Activated CD4-positive, alpha-beta memory T cell treated with anti-CD3 and anti-CD28 coated beads for 36 hours (primary cell): ENCODE data around the gene PRPF40B. TPM values are rescaled to one million over a fixed set of nuclear protein-coding genes. Genes with fewer than 3 reads are reported as not detected.

Experiments
- CTCF ChIA-PET: fragments of 350-600 bp; sonication (Branson Sonifier 250); formaldehyde crosslinking; loops from one replicate; lab custom pipeline; 2021; ENCODE audit warnings: antibody characterized with exemption, inconsistent platforms; lab: Charles Lee
- POLR2A ChIA-PET: fragments of 350-600 bp; sonication (Branson Sonifier 250); formaldehyde crosslinking; loops from one replicate; lab custom pipeline; 2021; ENCODE audit warnings: antibody characterized with exemption; lab: Charles Lee
- DNase-seq: peaks from one replicate; pipeline ENCODE4 v3.0.0-alpha.2; 2020
- H3K27ac Mint-ChIP-seq: one replicate; pipeline ENCODE4 v1.8.0; 2021; ENCODE audit warnings: mixed read lengths
- H3K27me3 Mint-ChIP-seq: one replicate; pipeline ENCODE4 v1.8.0; 2021; ENCODE audit warnings: mixed read lengths
- H3K36me3 Mint-ChIP-seq: one replicate; pipeline ENCODE4 v1.8.0; 2021; ENCODE audit warnings: mixed read lengths
- H3K4me1 Mint-ChIP-seq: one replicate; pipeline ENCODE4 v1.8.0; 2021; ENCODE audit warnings: low read depth, mixed read lengths
- H3K4me3 Mint-ChIP-seq: one replicate; pipeline ENCODE4 v1.8.0; 2021; ENCODE audit warnings: mild to moderate bottlenecking, mixed read lengths
- H3K9me3 Mint-ChIP-seq: one replicate; pipeline ENCODE4 v1.8.0; 2021; ENCODE audit warnings: mixed read lengths
- intact Hi-C: fragments of 100-400 bp; cut with micrococcal nuclease; formaldehyde crosslinking; loops from one replicate; pipeline ENCODE4 v1.15.1; 2023
- total RNA-seq, 2 experiments: library from RNA; stranded (reverse); gene quantifications; one replicate each; pipeline ENCODE4 v1.2.3, GENCODE V29; 2021

Gene PRPF40B
- total RNA-seq, 2 experiments from 2014 or later: 6.2 to 8.9 TPM

GRCh38 chr12:49649445-49649844 lies 26.1 kb downstream of the PRPF40B start:
- ChIA-PET POLR2A (interaction anchor here (0.9 to 1.7 kb wide), 2 partner anchors 56 to 461 kb away, joined by 3 to 8 read pairs; no protein-coding TSS in a partner anchor), CTCF (interaction anchor here (1.3 to 9.3 kb wide), 4 partner anchors 12 to 190 kb away, joined by 5 to 281 read pairs (median 18); partner anchors contain the start of gene FMNL3)
- Mint-ChIP-seq H3K4me1 (peaks cover 13% of the 10 kb centered on the region), H3K9me3 (no peaks in the 10 kb centered on the region), H3K27me3 (no peaks in the 10 kb centered on the region), H3K4me3 (no peak overlapping the region), H3K27ac (peak overlapping the region; percentile 49), H3K36me3 (peaks cover 14% of the 10 kb centered on the region)
- DNase-seq: no peak
- intact Hi-C loops: no loop called here

DNA sequence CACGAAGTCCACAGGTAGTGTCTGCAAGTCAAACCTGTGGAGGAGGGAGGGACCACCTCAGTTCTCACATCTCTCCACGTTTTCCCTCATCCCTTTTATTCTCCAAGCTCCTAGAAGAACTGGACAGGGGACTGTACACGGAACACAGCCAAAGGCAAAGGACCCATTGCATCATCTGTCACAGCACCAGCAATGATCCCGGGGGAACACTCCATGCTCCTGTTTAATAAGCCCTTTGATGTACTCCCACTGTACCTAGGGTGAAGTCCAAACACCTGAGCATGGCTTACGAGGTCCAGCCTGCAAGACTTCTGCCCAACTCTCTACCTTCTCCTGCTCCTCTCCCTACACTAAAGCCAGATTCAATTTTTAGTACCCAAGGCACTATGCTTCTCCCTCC lies 26.5 kb downstream of the PRPF40B start:
- intact Hi-C loops: no loop called here
- no peak overlapping the region for H3K27ac Mint-ChIP-seq
- DNase-seq: no peak

DNA sequence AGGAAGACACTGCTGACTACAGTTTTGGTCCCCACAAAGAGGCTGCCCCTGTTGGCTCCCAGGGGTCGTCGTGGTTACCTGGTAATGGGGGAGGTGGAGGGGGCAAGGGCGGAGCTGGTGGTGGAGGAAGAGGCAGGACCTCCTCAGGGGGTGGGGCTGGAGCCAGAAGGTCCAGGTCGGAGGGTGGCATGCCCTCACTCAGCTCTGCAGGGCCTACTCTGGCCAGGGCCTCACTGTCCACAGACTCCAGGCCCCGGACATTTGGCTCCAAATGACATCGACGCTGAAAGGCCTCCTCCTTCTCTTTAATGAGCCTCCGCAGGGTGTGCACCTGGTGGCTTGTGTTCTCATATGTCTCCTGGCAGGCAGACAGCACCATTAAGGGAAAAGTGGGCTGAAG lies 28.5 kb downstream of the PRPF40B start:
- Mint-ChIP-seq H3K4me3 (no peak overlapping the region), H3K9me3 (no peaks in the 10 kb centered on the region), H3K27me3 (no peaks in the 10 kb centered on the region), H3K4me1 (peaks cover 18% of the 10 kb centered on the region), H3K36me3 (peaks cover 19% of the 10 kb centered on the region), H3K27ac (no peak overlapping the region)
- ChIA-PET CTCF (interaction anchor here (1.3 to 1.4 kb wide), 2 partner anchors 15 to 55 kb away, joined by 3 read pairs; partner anchors contain the start of gene FMNL3), POLR2A (no interaction called here)
- intact Hi-C loops: no loop called here
- no peak for DNase-seq

More for the DNA sequence above, 26.5 kb downstream of the PRPF40B start:
- H3K9me3 Mint-ChIP-seq: no peaks in the 10 kb centered on the region
- POLR2A ChIA-PET: no interaction called here
- H3K27me3 Mint-ChIP-seq: no peaks in the 10 kb centered on the region
- peaks cover 12% of the 10 kb centered on the region for H3K36me3 Mint-ChIP-seq
- peaks cover 9% of the 10 kb centered on the region for H3K4me1 Mint-ChIP-seq
- CTCF ChIA-PET: interaction anchor here (4.5 kb wide), 1 partner anchor 12 kb away, joined by 25 read pairs; no protein-coding TSS in a partner anchor
- H3K4me3 Mint-ChIP-seq: no peak overlapping the region

GRCh38 chr12:49652921-49653520 lies 29.7 kb downstream of the PRPF40B start:
- ChIA-PET CTCF (interaction anchor here (1.3 to 2.9 kb wide), 2 partner anchors 16 to 56 kb away, joined by 3 to 7 read pairs; no protein-coding TSS in a partner anchor), POLR2A (no interaction called here)
- Mint-ChIP-seq H3K27me3 (no peaks in the 10 kb centered on the region), H3K36me3 (peaks cover 16% of the 10 kb centered on the region), H3K4me1 (peaks cover 20% of the 10 kb centered on the region), H3K4me3 (no peak overlapping the region), H3K27ac (no peak overlapping the region), H3K9me3 (no peaks in the 10 kb centered on the region)
- intact Hi-C loops: no loop called here
- DNase-seq: no peak

GRCh38 chr12:49654715-49655114 lies 31.4 kb downstream of the PRPF40B start:
- peaks cover 13% of the 10 kb centered on the region for H3K4me1 Mint-ChIP-seq
- CTCF ChIA-PET: interaction anchor here (0.6 to 2.9 kb wide), 8 partner anchors 8 to 86 kb away, joined by 3 to 7 read pairs (median 4); partner anchors contain the start of gene TMBIM6
- no peak for DNase-seq
- no peak overlapping the region for H3K27ac Mint-ChIP-seq
- intact Hi-C loops: no loop called here
- POLR2A ChIA-PET: interaction anchor here (1.7 kb wide), 1 partner anchor 20 kb away, joined by 5 read pairs; no protein-coding TSS in a partner anchor
- H3K4me3 Mint-ChIP-seq: no peak overlapping the region
- no peaks in the 10 kb centered on the region for H3K9me3 Mint-ChIP-seq
- H3K27me3 Mint-ChIP-seq: no peaks in the 10 kb centered on the region
- H3K36me3 Mint-ChIP-seq: peaks cover 20% of the 10 kb centered on the region

DNA sequence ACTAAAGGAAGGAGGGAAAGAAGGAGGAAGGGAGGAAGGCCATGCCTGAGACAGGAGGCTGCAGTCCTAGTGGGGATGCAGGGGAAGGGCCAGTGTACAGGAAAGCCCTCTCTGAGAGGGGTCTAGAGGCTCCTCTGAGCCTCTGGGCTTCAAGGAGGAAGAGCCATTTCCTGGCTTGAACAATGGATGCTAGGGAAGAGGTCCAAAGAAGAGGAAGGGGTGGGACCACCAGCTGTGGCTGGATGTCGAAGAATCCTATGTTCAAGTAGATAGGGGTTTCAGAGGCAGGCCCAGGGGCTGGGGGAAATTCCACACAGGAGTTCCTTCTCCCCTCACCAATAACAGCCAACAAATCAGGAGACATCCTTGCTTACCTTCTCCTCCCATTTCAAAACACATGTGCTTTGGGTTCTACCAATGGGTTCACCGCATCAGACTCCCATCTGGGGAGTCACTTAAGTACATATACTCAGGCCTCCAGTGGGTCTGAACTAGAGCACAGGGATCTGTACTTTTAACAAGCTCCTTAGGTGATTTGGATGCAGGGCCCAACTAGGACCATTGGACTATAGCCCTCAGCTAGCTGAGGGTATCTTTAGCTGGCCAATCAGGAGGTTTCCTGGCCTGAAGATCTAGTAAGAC lies 32.4 kb downstream of the PRPF40B start:
- Mint-ChIP-seq H3K4me3 (no peak overlapping the region), H3K36me3 (peaks cover 26% of the 10 kb centered on the region), H3K4me1 (peaks cover 22% of the 10 kb centered on the region), H3K27ac (no peak overlapping the region), H3K27me3 (no peaks in the 10 kb centered on the region), H3K9me3 (no peaks in the 10 kb centered on the region)
- ChIA-PET POLR2A (interaction anchor here (0.5 kb wide), 1 partner anchor 9 kb away, joined by 3 read pairs; no protein-coding TSS in a partner anchor), CTCF (interaction anchor here (1.1 to 2.9 kb wide), 6 partner anchors 11 to 85 kb away, joined by 3 to 12 read pairs (median 5); partner anchors contain the start of gene TMBIM6)
- intact Hi-C loops: no loop called here
- DNase-seq: no peak

DNA sequence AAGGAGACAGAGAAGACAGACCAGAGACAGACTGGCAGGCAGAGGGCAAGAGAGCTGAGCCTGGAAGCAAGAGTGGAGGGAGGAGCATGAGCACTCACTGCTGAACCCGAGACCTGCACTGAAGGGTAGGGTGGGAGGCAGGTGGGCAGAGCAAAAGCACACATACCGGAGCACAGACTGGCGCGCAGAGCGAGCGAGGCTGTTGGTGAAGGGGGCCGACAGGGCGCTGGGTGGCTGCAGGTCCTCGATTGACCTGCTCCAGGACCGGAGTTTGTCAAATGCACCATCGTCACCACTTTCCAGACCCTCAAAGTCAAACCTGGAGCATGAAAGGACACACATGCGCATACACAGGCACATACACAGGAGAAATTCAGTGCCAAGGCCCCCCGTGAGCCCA lies 34.9 kb downstream of the PRPF40B start:
- POLR2A ChIA-PET: interaction anchor here (0.9 kb wide), 1 partner anchor 10 kb away, joined by 3 read pairs; no protein-coding TSS in a partner anchor
- intact Hi-C loops: no loop called here

GRCh38 chr12:49659753-49660152 lies 36.4 kb downstream of the PRPF40B start:
- H3K9me3 Mint-ChIP-seq: no peaks in the 10 kb centered on the region
- no peak overlapping the region for H3K27ac Mint-ChIP-seq
- POLR2A ChIA-PET: interaction anchor here (0.6 kb wide), 1 partner anchor 22 kb away, joined by 3 read pairs; no protein-coding TSS in a partner anchor
- H3K4me1 Mint-ChIP-seq: peaks cover 60% of the 10 kb centered on the region
- no peaks in the 10 kb centered on the region for H3K27me3 Mint-ChIP-seq
- no peak for DNase-seq
- H3K36me3 Mint-ChIP-seq: peaks cover 30% of the 10 kb centered on the region
- CTCF ChIA-PET: interaction anchor here (2.0 to 2.3 kb wide), 2 partner anchors 44 to 82 kb away, joined by 5 to 7 read pairs; partner anchors contain the start of gene TMBIM6
- intact Hi-C loops: no loop called here
- H3K4me3 Mint-ChIP-seq: no peak overlapping the region

More for the DNA sequence above, 34.9 kb downstream of the PRPF40B start:
- Mint-ChIP-seq H3K27me3 (no peaks in the 10 kb centered on the region), H3K4me1 (peaks cover 47% of the 10 kb centered on the region), H3K9me3 (no peaks in the 10 kb centered on the region), H3K36me3 (peaks cover 33% of the 10 kb centered on the region), H3K4me3 (no peak overlapping the region), H3K27ac (no peak overlapping the region)
- CTCF ChIA-PET: no interaction called here
- no peak for DNase-seq

- peak; percentile 63 for DNase-seq
- intact Hi-C loops: no loop called here
- CTCF ChIA-PET: interaction anchor here (0.9 to 2.3 kb wide), 7 partner anchors 16 to 80 kb away, joined by 3 to 7 read pairs (median 3); partner anchors contain the start of genes PRPF40B and TMBIM6
- Mint-ChIP-seq H3K36me3 (peaks cover 30% of the 10 kb centered on the region), H3K4me1 (peaks cover 63% of the 10 kb centered on the region), H3K27me3 (no peaks in the 10 kb centered on the region), H3K9me3 (no peaks in the 10 kb centered on the region), H3K27ac (peak overlapping the region; percentile 95), H3K4me3 (peak overlapping the region; percentile 7)
- POLR2A ChIA-PET: interaction anchor here (0.6 to 4.5 kb wide), 3 partner anchors 12 to 46 kb away, joined by 3 to 40 read pairs (median 3); partner anchors contain the start of gene FMNL3
Measured at GRCh38 chr12:49661191-49661590, 37.8 kb downstream of the PRPF40B start.

- ChIA-PET CTCF (interaction anchor here (1.0 to 2.7 kb wide), 11 partner anchors 13 to 101 kb away, joined by 3 to 10 read pairs (median 4); partner anchors contain the start of genes PRPF40B and TMBIM6), POLR2A (interaction anchor here (1.3 to 4.5 kb wide), 3 partner anchors 11 to 45 kb away, joined by 3 to 40 read pairs (median 7); partner anchors contain the start of gene FMNL3)
- H3K4me1 Mint-ChIP-seq: peaks cover 58% of the 10 kb centered on the region
- peak overlapping the region; percentile 7 for H3K4me3 Mint-ChIP-seq
- DNase-seq: no peak
- H3K9me3 Mint-ChIP-seq: no peaks in the 10 kb centered on the region
- peak overlapping the region; percentile 95 for H3K27ac Mint-ChIP-seq
- intact Hi-C loops: loop anchor here (2.0 kb wide), 1 partner anchor 39 kb away; the partner anchor contains the start of gene PRPF40B
- peaks cover 26% of the 10 kb centered on the region for H3K36me3 Mint-ChIP-seq
- H3K27me3 Mint-ChIP-seq: no peaks in the 10 kb centered on the region
Measured at GRCh38 chr12:49661746-49662145, 38.4 kb downstream of the PRPF40B start.
